ENCODE data around the gene DBN1. TPM values are rescaled to one million over a fixed set of nuclear protein-coding genes. Genes with fewer than 3 reads are reported as not detected.

Gene DBN1
- total RNA-seq, 1 experiment from 2014 or later: 286 TPM

GRCh38 chr5:177509991-177510566, 36.6 kb upstream of the DBN1 start:
- intact Hi-C loops (cut with micrococcal nuclease; ENCODE audit: unreplicated experiment): no loop called here
- no TSS peak for BruUV-seq (replicated peaks)
- ChIA-PET CTCF (no interaction called here), POLR2A (ENCODE audit: low non-redundant PET) (no interaction called here)
- H3K4me1 ChIP-seq (ENCODE audit: insufficient read depth, low read length, poor library complexity, severe bottlenecking): no peaks in the 10 kb centered on the region
- no peaks in the 10 kb centered on the region for H3K9me3 ChIP-seq (ENCODE audit: low read depth, low read length, poor library complexity, severe bottlenecking)
- peaks cover 45% of the 10 kb centered on the region for H3K36me3 ChIP-seq (ENCODE audit: insufficient read depth, low read length, poor library complexity, severe bottlenecking)
- H3K27ac ChIP-seq (ENCODE audit: low read depth, low read length, poor library complexity, severe bottlenecking): no peak overlapping the region
- no peaks in the 10 kb centered on the region for H3K27me3 ChIP-seq (replicated peaks; ENCODE audit: insufficient read depth, low read depth, low read length, poor library complexity)
- H3K4me3 ChIP-seq (ENCODE audit: low read depth, low read length, poor library complexity, severe bottlenecking): no peak overlapping the region
- no peak for DNase-seq (ENCODE audit: low spot score)
- no peak for TF ChIP-seq EZH2 (IDR thresholded peaks at IDR 0.05; ENCODE audit: borderline replicate concordance, low read depth, low read length, poor library complexity, severe bottlenecking)
- TF ChIP-seq CTCF (conservative IDR thresholded peaks at IDR 0.05; ENCODE audit: low read depth, low read length): no peak

DNA sequence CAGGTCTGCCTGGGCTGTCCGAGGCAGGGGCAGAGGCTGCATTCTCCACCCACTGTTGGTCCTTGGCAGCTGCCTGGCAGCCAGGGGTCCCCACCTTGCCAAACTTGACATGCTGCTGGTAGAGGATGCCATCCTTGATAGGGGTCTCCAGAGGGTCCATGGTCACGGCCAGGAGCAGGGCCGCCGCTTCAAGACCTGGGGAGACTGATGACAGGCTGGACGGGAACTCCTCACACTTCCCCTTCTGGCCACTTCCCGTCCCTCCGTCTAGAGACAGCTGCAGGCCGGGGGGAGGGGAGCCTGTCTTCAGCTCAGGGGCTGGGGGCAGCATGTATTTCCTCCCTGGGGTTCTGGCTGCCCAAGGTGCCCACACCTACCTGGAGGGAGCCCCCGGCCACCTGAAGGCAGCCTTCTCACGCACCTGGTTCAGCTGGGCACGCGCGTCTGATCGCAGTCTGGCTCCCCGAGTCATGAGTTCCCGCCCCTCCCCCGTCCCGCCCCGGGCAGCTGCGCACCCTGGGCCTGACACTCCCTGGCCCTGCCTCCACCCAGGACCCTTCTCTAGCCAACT, 36.0 kb upstream of the DBN1 start, which contains the start of gene DOK3:
Gene DOK3 (minus strand): TSS at position 446 of the 571 bp plus-strand sequence. CDS start 286 bp downstream, at position 160.
- TF ChIP-seq CTCF (conservative IDR thresholded peaks at IDR 0.05; ENCODE audit: low read depth, low read length) (no peak), EZH2 (IDR thresholded peaks at IDR 0.05; ENCODE audit: borderline replicate concordance, low read depth, low read length, poor library complexity, severe bottlenecking) (no peak)
- intact Hi-C loops (cut with micrococcal nuclease; ENCODE audit: unreplicated experiment): no loop called here
- CTCF ChIA-PET: no interaction called here
- Histone ChIP-seq H3K36me3 (ENCODE audit: insufficient read depth, low read length, poor library complexity, severe bottlenecking) (peaks cover 39% of the 10 kb centered on the region), H3K4me1 (ENCODE audit: insufficient read depth, low read length, poor library complexity, severe bottlenecking) (no peaks in the 10 kb centered on the region), H3K27me3 (replicated peaks; ENCODE audit: insufficient read depth, low read depth, low read length, poor library complexity) (no peaks in the 10 kb centered on the region), H3K4me3 (ENCODE audit: low read depth, low read length, poor library complexity, severe bottlenecking) (no peak within 1 kb of the TSS), H3K27ac (ENCODE audit: low read depth, low read length, poor library complexity, severe bottlenecking) (no peak within 1 kb of the TSS), H3K9me3 (ENCODE audit: low read depth, low read length, poor library complexity, severe bottlenecking) (no peaks in the 10 kb centered on the region)
- POLR2A ChIA-PET (ENCODE audit: low non-redundant PET): no interaction called here
- DNase-seq (ENCODE audit: low spot score): no peak
- BruUV-seq (replicated peaks): no TSS peak

DNA sequence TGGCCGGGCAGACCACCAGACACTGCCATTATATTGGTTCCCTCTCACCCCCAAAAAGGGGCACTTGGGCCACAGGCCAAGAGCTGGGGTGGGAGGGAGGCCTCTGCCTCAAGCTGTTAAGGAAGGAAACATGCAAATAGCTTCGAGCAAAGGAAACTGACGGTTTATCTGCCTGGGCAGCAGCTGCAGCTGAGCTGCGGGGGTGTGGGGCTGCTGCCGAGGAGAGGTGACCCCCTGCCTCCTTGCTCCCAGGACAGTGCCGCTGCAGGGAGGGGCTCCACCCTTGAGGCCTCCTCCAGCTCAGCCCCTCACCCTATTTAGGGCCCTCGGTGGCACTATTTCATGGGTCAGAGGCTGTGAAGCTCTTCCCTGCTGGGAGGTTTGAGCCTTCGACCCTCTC, 35.4 kb upstream of the DBN1 start:
- POLR2A ChIA-PET (ENCODE audit: low non-redundant PET): no interaction called here
- CTCF ChIA-PET: no interaction called here
- Histone ChIP-seq H3K27ac (ENCODE audit: low read depth, low read length, poor library complexity, severe bottlenecking) (no peak overlapping the region), H3K4me1 (ENCODE audit: insufficient read depth, low read length, poor library complexity, severe bottlenecking) (no peaks in the 10 kb centered on the region), H3K4me3 (ENCODE audit: low read depth, low read length, poor library complexity, severe bottlenecking) (no peak overlapping the region), H3K27me3 (replicated peaks; ENCODE audit: insufficient read depth, low read depth, low read length, poor library complexity) (no peaks in the 10 kb centered on the region), H3K9me3 (ENCODE audit: low read depth, low read length, poor library complexity, severe bottlenecking) (no peaks in the 10 kb centered on the region), H3K36me3 (ENCODE audit: insufficient read depth, low read length, poor library complexity, severe bottlenecking) (peaks cover 33% of the 10 kb centered on the region)
- TF ChIP-seq CTCF (conservative IDR thresholded peaks at IDR 0.05; ENCODE audit: low read depth, low read length) (no peak), EZH2 (IDR thresholded peaks at IDR 0.05; ENCODE audit: borderline replicate concordance, low read depth, low read length, poor library complexity, severe bottlenecking) (no peak)
- BruUV-seq (replicated peaks): no TSS peak
- no peak for DNase-seq (ENCODE audit: low spot score)
- intact Hi-C loops (cut with micrococcal nuclease; ENCODE audit: unreplicated experiment): no loop called here

All from A673 (cell line).